ENCODE measurements around the gene FAM13A. TPM values are rescaled to one million over a fixed set of nuclear protein-coding genes. Genes with fewer than 3 reads are reported as not detected.

FAM13A gene
- total RNA-seq, 1 donor from 2014 or later = 51.2 TPM

DNA sequence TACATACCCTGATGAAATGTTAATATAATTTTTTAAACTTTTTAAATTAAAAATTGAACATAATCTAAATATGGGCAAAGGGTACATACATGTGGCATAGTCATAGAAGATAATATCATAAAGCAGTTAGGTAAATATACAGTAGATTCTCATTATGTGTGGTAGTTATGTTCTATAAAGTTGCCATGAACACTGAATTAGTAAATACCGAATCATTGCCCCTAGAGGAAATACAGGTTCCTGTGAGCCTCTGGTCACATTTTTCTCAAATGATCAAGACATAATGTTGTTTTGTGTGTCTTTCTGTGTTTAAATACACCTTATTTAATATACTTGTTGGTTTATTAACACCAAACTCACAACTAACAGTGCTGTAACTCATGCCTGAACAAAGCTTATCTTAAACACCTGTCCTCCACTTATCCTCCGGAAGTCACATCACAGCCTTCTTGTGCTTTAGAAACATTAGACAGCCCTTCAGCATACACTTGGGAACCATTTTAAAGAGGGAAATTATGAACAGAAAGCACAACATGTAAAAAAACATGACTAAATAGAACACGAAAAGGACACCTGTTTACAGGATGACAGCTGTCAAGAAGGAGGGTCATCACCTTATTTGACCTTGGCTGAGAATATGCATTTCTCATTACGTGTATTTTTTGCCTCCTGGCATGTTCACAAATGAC lies 190.0 kb downstream of the FAM13A start:
- TF ChIP-seq, protein P1, sequence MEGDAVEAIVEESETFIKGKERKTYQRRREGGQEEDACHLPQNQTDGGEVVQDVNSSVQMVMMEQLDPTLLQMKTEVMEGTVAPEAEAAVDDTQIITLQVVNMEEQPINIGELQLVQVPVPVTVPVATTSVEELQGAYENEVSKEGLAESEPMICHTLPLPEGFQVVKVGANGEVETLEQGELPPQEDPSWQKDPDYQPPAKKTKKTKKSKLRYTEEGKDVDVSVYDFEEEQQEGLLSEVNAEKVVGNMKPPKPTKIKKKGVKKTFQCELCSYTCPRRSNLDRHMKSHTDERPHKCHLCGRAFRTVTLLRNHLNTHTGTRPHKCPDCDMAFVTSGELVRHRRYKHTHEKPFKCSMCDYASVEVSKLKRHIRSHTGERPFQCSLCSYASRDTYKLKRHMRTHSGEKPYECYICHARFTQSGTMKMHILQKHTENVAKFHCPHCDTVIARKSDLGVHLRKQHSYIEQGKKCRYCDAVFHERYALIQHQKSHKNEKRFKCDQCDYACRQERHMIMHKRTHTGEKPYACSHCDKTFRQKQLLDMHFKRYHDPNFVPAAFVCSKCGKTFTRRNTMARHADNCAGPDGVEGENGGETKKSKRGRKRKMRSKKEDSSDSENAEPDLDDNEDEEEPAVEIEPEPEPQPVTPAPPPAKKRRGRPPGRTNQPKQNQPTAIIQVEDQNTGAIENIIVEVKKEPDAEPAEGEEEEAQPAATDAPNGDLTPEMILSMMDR (IDR thresholded peaks at IDR 0.05; ENCODE audit: partially characterized antibody, unreplicated experiment) = no peak
- H3K27ac Mint-ChIP-seq (ENCODE audit: unreplicated experiment) = no peak overlapping the region
- DNase-seq = no peak
- peaks cover 5% of the 10 kb centered on the region for H3K36me3 Mint-ChIP-seq (ENCODE audit: unreplicated experiment)
- no peak overlapping the region for H3K4me3 Mint-ChIP-seq (ENCODE audit: unreplicated experiment)
- H3K27me3 Mint-ChIP-seq (ENCODE audit: unreplicated experiment) = no peaks in the 10 kb centered on the region
- H3K9me3 Mint-ChIP-seq (ENCODE audit: unreplicated experiment) = no peaks in the 10 kb centered on the region
- H3K4me1 Mint-ChIP-seq (ENCODE audit: low read depth, unreplicated experiment) = peaks cover 7% of the 10 kb centered on the region

DNA sequence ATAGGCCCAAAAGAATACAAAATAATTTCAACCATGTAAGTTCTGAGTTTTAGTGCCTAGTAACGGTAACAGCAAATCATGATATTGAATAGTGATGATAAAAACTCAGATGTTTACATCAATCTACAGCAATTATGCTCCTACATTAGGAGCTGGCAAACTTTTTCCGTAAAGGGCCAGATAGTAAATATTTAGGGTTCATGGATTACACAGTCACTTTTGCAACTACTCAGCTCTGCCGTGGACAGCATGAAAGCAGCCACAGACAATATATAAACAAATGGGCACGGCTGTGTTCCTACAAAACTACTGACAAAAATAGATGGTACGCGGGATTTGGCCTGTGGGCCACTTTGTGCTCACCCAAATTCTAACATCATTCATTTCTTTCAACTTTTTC lies 191.5 kb downstream of the FAM13A start:
- no peak for DNase-seq
- Mint-ChIP-seq H3K36me3 (ENCODE audit: unreplicated experiment) (no peaks in the 10 kb centered on the region), H3K4me3 (ENCODE audit: unreplicated experiment) (no peak overlapping the region), H3K4me1 (ENCODE audit: low read depth, unreplicated experiment) (peaks cover 7% of the 10 kb centered on the region), H3K9me3 (ENCODE audit: unreplicated experiment) (no peaks in the 10 kb centered on the region), H3K27me3 (ENCODE audit: unreplicated experiment) (no peaks in the 10 kb centered on the region), H3K27ac (ENCODE audit: unreplicated experiment) (no peak overlapping the region)
- TF ChIP-seq, protein P1 (IDR thresholded peaks at IDR 0.05; ENCODE audit: partially characterized antibody, unreplicated experiment) = no peak

DNA sequence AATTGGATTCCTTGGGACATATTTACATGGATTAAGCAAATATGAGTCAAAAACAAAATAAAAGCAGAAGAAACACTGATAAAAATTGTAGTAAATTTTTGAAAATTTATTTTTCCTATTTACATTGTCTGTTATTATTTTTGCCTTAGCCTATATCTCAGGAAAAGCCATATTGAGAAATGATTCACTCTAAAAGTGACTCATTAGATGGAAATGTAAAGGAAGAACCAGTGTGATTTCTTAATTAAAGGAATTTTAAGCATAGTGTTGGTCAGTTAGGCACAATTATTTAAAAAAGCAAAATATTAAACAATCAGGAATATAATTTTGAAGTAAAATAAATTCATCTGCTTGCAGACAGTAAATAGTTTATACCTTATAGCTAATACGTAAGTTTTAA lies 191.9 kb downstream of the FAM13A start:
- Mint-ChIP-seq H3K4me1 (ENCODE audit: low read depth, unreplicated experiment) (peaks cover 7% of the 10 kb centered on the region), H3K27me3 (ENCODE audit: unreplicated experiment) (no peaks in the 10 kb centered on the region)
- TF ChIP-seq, protein P1 (IDR thresholded peaks at IDR 0.05; ENCODE audit: partially characterized antibody, unreplicated experiment) = no peak

DNA sequence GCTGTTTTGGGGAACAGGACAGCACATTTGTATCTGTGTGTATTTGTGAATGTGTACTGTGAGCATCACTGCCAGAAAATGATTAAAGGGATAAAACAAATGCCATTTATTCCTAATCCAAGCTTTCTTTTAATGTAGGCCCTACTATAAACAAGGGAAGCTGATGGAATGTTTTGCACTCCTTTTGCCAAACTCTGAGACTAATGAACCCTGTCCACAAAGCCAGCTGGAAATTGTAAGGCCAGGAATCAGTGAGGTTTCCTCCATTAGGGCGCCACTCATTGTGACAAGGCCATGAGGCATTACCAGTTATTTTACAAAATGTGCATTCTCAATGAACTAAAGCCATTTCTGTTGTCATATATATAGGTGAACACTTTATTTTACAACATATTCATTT lies 196.4 kb downstream of the FAM13A start:
- no peak for DNase-seq
- TF ChIP-seq, protein P1 (IDR thresholded peaks at IDR 0.05; ENCODE audit: partially characterized antibody, unreplicated experiment) = no peak
- Mint-ChIP-seq H3K4me3 (ENCODE audit: unreplicated experiment) (no peak overlapping the region), H3K36me3 (ENCODE audit: unreplicated experiment) (no peaks in the 10 kb centered on the region), H3K27me3 (ENCODE audit: unreplicated experiment) (no peaks in the 10 kb centered on the region), H3K27ac (ENCODE audit: unreplicated experiment) (no peak overlapping the region), H3K9me3 (ENCODE audit: unreplicated experiment) (no peaks in the 10 kb centered on the region), H3K4me1 (ENCODE audit: low read depth, unreplicated experiment) (peaks cover 9% of the 10 kb centered on the region)

More for the DNA sequence above, 191.9 kb downstream of the FAM13A start:
- no peak overlapping the region for H3K27ac Mint-ChIP-seq (ENCODE audit: unreplicated experiment)
- no peaks in the 10 kb centered on the region for H3K36me3 Mint-ChIP-seq (ENCODE audit: unreplicated experiment)
- no peak for DNase-seq
- H3K4me3 Mint-ChIP-seq (ENCODE audit: unreplicated experiment) = no peak overlapping the region
- no peaks in the 10 kb centered on the region for H3K9me3 Mint-ChIP-seq (ENCODE audit: unreplicated experiment)

DNA sequence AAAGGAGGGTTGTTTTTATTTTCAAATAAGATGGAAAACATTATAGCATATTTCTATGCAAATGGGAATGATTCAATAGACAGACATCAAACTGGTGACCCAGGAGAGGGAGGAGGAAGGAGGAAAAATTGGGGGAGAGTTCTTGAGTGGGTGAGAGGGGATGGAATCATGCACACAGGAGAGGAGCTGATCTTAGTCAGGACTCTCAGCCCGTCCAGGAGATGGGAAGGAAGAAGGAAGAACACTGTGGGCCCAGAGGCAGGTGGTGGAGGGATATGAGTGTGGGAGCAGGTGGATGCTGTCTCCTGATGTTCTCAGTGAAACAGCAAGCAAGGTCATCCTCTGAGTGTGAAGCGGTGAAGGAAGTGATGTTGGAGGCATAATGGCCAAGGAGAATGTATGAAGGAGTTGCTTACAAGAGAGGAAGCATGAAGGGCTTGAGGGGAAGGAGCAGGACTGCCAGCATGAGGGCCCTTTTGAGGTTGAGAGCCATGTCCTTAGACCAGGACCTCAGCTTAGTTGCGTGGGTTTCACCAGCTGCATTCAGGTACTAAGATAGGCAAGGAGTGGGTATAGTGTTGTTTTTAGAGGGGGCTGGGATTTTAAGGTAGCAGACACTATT lies 197.7 kb downstream of the FAM13A start:
- DNase-seq = no peak
- no peak overlapping the region for H3K4me3 Mint-ChIP-seq (ENCODE audit: unreplicated experiment)
- H3K9me3 Mint-ChIP-seq (ENCODE audit: unreplicated experiment) = no peaks in the 10 kb centered on the region
- H3K27me3 Mint-ChIP-seq (ENCODE audit: unreplicated experiment) = no peaks in the 10 kb centered on the region
- TF ChIP-seq, protein P1 (IDR thresholded peaks at IDR 0.05; ENCODE audit: partially characterized antibody, unreplicated experiment) = no peak
- H3K4me1 Mint-ChIP-seq (ENCODE audit: low read depth, unreplicated experiment) = peaks cover 9% of the 10 kb centered on the region
- no peaks in the 10 kb centered on the region for H3K36me3 Mint-ChIP-seq (ENCODE audit: unreplicated experiment)
- no peak overlapping the region for H3K27ac Mint-ChIP-seq (ENCODE audit: unreplicated experiment)
